H4 (cell line): ENCODE results near the gene GLRA3. TPM values are rescaled to one million over a fixed set of nuclear protein-coding genes. Genes with fewer than 3 reads are reported as not detected.
"Not testable (repeated sequence)": the region's sequence is repeated elsewhere in the genome, so short reads cannot be mapped to it uniquely, and the experiment has no call there.

Experiments
- DNase-seq: peaks from one replicate; pipeline ENCODE4 v3.0.0-alpha.2; 2015; ENCODE audit warnings: low spot score
- total RNA-seq: library from RNA; depleted of rRNA; stranded (reverse); fragments of >200 nt; shearing (Covaris generic); gene quantifications from 2 replicates; pipeline ENCODE4 v1.2.3, GENCODE V29; 2014; rRNA removed

Gene GLRA3
- not detected in 2 replicates for total RNA-seq

DNA sequence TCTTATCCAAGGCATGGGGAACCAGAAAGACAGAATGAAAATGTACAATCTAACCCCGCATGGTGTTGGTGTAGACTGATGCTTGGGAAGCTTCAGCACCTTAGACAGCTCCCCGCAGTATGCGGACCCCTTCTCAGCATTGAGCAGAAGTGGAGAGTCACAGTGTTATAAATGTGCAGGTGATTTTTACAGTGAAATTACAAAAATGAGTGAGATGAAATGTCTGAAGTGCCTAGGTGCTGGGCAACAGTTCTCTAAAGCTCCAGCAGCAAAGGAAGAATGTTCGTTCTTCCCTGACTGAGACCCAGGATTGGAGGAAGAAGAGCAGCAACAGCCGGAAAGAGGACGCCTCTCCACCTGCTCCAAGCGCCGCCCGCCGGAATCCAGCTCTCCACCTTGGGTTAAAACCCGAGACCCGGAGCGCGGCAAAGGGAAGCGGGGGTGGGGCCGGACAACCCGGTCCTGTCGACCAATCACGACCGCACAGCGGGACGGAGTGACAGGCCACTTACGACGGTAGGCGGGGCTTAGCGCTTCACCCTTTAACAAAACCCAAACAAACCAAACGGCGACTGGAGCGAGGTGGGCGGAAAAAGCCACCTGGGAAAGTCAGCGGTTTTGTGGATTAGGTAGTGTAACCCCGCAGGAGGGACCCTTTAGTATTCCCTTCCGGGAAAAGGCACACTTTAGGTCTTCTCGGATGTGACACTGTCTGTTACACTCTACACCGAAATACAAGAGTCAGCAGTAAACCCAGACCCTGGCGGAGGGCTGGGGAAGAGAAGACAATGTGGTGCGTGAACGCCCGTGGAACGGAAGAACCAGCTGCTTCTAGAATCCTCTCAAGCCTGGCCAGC lies at the start of gene GLRA3:
Gene GLRA3, minus strand, starts transcription at position 403 of the 857 bp plus-strand sequence. CDS start 436 bp downstream, outside the sequence.
- no peak for DNase-seq

DNA sequence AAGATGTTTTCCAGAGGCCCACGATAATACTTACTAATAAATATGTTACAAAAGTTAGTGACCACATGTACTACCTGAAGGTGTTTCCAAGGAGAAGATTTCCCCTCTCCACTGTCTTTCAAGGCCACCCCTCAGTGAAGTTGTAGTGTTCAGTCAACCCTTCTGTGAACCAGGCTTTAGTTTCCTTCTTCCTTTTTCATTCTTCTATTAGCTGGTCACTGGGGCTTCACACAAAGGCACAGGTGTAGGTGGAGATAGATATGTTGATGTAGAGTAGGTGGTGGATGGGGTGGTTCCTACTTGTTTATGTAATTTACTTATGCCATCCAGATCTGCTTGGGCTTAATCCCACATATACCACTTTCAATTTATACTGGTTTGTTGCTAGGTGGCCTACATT lies 45.9 kb upstream of the GLRA3 start:
- DNase-seq = no peak

DNA sequence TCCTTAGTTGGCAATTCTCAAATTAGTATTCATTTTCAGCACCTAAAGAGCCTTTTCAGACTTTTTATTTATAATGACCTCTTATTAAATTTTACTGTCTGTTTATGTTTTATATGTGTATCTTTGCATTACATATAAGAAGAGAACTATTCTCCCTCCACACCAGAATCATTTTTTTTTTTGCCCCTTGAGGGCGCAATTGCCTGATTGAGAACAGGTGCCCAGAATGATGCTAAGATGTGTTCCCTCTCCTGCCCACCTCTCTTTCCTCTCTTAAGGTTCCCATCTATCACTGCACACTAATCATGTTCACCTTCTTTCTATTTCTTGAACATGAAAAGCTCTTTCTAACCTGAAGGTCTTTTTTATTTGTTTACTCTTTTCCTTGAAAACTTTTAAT lies 44.9 kb upstream of the GLRA3 start:
- peak; percentile 17 for DNase-seq

DNA sequence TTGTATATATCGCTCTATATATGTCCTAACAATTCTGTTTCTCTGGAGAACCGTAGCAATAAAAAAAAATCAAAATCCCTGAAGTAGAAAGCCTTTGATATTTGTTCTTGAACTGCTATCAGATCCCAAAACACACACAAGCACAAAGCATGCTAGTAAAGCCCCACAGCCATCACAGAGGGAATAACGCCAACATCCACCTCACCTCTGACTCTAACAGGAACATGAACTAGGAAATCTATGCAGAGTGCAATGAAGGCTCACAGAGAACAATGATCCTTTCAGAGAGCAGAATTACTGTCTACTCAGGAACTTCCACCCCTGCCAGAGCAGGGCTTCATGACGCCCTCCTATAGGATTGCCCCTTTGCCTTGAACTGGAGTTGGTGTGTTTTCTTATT lies 44.1 kb upstream of the GLRA3 start:
- DNase-seq = not testable (repeated sequence)

DNA sequence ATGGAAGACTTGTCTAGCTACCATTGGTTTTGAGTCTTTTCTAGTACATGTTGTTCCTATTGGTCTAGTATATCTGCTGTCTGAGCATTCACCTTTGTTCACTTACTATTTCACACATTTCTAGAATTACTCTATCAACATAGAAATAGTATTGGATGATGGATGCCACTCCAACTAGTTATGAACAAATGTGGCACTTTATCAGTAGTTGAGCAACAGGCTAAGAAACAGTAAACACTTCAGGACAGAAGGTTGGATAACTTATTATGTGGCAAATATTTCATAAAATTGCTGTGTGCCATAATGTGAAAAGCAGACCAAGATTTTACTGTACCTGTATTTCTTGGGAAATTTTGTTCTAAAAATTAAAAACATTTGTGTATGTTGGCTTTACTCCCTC lies 42.4 kb upstream of the GLRA3 start:
- DNase-seq = no peak

DNA sequence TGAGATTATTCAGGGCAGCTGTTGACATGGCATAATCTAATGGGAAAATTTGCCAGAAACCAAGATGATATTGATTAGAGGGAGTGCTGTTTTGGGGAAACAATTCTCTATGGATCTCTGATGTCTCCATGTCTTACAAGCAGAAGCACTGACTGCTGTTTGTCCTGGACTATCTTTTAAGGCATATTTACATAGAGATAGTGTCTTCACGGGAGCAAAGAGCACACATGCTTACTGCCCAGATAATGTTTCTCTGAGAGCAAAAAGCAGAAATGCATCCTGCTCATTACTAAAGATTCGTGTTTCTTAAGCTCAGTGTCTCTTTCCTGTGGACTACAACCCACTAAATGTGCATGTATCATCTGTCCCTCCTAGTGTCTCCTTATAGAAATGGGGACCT lies 41.3 kb upstream of the GLRA3 start:
- DNase-seq = no peak

DNA sequence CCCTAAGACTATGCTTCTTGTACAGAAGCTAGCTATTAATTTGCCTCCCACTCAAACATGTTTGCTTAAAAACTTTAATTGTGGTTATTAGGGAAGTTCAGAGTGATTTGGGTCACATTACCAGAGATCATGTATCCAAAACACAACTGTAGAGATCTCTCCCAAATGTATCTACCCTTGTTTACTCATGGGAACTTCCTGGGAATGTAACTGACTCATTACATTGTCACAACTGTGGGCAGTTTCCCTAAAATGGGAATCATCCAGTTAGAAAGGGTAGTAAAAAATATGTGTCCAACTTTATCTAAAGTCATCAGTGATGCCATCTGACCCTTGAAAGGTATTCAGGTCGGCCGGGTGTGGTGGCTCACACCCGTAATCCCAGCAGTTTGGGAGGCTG lies 40.3 kb upstream of the GLRA3 start:
- no peak for DNase-seq

DNA sequence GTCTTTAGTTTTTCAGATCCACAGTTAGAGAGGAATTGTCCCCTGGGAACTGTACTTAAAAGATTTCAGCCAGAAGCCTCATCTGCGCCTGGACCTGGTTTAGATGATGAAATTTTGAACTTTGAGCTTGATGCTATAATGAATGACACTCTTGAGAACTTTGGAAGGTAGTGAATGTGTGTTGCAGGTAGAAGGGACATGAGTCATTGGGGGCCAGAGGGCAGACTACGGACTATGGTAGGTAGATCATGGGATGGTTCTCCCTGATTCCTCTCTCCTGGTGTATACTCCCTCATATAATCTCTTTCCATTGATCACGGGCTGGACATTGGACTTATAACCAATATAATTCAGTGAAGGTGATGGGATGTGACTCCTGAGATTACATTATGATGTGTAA lies 38.9 kb upstream of the GLRA3 start:
- DNase-seq = no peak

DNA sequence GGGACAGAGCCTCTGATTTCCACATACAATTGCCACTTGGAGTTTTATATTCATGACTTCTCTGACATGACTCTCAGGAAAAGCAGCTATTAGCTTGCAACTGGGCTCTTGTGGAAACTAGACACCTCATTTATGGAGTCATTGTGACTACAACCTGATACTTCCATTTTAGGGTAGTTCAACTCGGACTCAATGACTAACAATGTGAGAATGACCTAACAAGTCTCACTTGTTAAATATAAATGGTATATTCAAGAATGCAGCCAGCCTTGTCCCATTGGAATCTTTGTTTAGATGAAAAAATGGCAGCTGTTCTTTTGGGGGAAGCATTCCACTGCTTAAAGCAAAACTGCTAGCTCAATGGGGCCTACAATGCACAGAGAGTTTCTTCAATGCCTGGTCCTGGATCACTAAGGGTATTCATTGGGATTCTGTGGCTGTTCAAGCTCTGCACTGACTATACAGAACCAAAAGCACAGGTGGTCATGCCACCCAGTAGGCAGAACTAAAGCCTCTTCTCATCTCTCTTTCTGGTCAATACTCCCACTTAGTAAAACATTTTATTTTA lies 36.5 kb upstream of the GLRA3 start:
- no peak for DNase-seq

DNA sequence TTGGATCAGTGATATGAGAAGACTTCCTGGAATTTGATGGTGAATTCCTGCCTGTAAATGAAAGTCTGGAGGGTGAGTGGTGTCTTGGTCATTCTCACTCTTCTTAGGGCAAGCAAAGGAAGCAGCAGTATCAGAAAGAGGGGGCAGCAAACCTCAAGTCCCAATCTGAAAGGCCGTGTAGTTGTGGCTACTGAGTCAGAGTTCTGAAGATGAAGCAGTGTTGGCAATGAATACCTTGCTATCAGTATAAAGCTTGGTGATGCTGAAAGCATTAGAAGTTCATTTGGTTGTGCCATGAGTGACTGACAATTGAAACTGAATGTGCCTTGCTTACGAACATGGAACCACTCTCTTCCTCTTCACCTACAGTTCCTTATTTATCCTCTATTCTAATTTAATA lies 35.0 kb upstream of the GLRA3 start:
- no peak for DNase-seq

DNA sequence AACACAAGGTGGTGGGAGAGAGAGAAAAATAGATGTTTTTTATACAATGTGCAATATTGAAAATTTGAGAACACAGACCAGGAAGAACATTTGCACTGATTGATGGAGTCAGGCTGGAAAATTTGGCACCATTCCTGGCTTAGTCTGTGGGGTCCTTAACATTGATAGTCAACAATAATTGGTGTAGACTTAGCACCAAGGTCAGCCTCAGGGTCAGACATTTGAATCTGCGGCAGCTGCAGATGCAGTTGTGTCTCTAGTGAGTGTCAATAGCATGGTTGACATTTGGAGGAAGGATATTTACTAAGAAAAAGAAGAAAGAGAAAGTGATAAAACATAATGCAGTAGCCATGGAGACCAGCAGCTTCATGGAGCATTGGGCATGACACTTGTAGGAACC lies 31.5 kb upstream of the GLRA3 start:
- no peak for DNase-seq

DNA sequence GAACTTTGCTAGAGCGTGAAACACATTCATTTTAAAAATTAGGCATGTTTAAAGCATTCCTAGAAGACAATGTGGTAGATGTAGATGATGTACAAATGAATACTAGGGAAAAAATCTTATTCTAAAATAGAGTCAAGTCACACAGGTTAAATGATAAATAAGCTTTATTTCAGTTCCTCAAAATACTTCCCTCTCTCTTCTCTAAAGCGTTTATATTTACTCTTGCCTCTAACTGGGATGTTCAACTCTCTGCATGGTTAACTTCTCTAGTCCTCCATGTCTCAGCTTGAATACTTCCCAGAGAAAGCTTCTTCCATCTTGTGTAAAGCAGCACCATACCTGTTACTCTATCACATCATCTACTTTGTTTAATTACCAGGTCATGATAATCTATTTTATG lies 30.9 kb upstream of the GLRA3 start:
- DNase-seq = no peak

DNA sequence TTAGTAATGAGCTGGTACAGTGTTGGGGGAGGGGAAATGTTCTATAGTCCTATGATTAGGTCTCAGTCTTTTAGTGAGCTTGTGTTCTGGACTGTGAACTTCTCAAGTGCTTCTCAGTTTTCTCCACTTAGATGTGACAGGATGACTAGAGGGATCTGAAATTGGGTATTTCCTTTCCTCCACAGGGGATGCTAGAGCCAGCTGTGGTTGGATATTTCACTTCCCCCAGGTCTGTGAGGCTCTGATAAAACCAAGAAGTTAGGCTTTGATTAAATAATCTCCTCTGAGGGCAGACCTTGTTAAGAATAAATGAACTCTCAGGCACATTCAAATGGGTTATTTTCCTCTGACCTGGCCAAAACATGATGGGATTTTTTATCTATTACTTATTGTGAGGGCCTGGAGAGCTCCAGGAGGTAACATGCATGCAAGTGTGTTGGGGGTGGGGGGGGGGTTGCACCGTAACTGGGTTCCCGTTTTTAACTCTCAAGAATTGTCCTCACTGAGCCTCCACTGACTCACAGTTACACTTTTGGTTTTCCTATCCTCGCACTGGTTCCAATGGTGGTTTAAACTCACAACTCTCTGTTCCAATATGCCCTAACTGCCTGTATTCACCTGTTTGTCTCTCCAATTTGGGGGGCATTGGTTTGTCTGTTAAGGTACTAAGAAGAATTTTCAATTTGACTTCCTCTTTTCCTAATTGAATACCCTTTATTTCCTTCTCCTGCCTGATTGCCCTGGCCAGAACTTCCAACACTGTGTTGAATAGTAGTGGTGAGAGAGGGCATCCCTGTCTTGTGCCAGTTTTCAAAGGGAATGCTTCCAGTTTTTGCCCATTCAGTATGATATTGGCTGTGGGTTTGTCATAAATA lies 28.1 kb upstream of the GLRA3 start:
- no peak for DNase-seq

DNA sequence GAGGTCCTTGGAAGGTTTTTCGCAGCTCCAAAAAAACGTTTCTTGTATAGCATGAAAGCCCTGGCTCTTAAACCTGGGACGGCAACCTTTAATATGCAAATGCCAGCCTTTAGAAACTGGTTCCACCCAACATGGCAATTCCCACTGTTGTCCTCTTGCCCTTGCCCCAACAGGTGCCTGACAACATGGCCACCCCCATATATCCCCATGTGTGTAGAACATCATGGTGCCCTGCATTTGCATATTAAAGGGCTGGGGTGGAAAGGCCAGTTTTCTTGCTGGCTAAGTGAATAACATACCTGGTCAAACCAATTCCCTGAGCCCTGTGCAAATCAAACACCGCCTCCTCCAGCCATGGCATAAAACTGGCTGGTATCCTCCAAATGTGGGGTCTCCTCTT lies 26.0 kb upstream of the GLRA3 start:
- DNase-seq = no peak

DNA sequence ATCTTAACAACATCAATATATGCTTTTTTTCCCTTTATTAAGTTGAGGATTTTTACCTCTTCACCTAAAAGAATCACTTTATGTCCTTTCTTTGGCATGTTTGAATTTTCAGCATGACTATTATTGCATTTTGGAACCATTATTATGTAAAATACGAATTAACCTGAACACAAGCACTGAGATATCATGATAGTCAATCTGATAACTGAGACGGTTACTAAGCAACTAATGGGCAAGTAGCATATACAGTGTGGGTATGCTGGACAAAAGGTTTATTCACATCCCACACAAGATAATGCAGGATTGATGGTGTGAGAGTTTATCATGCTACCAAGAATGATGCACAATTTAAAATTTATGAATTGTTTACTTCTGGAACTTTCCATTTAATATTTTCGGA lies 24.6 kb upstream of the GLRA3 start:
- DNase-seq = no peak

DNA sequence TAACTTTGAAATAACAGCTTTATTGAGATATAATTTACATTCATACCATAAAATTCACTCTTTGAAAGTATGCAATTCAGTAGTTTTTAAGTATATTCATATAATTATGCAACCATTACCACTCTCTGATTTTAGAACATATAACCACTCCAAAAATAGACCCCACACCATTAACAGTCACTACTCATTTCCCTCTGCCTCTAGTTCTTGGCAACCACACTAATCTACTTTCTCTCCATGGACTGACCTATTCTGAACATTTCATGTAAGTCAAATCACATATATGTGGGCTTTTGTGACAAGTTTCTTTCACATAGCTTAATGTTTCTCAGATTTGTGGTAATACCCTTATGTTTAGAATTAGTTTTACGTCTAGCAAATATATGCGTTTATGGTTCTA lies 19.5 kb upstream of the GLRA3 start:
- no peak for DNase-seq

DNA sequence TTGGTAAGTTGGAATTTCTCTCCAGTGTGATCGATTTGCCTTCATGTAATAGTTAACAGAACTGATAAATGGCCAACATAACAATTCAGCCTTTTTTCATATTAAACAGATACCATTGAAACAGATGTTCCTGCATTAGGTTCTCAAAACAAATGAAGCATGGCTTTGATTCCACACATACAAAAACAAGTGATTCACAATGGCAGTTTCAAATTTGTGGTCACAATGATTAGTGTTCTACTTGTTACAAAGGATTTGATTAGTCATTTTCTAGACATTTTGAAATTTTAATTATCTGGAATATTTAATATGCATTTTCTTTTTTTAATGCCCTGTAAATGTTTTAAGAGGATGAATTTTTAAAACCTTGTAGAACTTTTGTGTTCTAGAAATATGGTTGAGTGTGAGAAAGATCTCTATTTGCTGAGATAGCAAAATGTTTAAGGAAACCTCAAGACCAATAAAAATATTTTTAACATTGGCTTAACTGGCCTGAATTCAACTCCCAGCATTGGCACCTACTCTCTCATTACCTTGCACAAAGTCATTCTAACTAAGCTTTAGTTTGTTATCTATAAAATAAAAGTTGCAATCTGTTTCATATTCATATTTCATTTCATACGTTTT lies 18.9 kb upstream of the GLRA3 start:
- DNase-seq = no peak

DNA sequence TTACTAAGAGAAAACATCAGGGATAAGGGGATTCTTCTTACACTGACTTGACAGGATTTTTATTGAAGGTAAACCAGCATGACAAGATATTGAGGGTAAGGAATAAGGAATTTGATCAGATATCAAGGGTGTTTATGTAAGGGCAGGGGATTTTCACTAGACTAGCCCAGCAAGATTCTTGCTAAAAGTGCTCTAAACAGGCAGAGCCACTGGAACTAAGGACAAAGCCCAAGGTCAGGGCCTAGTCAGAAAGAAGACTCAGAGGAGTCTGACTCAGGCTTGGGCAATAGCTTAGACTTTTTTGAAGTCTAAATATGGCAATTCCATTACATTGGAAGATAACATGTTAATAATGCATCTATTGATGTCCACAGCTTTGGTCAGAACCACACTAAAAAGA lies 6.5 kb upstream of the GLRA3 start:
- DNase-seq = no peak

DNA sequence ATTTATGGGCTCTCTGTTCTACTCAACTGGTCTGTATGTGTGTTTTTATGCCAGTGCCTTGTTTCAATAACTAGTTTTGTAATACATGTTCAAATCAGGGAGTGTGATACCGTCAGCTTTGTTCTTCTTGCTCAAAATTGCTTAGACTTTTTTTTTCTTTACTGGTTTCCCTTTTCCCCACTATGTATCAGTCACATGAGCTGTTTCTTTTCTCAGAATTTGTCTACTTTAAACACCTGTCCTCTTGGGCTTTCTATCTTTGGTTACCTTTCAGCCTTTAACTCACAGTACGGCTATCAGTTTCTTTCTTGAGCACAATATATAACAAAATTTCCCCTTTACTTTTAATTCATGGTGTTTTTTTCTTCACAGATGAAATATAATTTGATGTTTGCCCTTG lies 5.4 kb upstream of the GLRA3 start:
- no peak for DNase-seq

DNA sequence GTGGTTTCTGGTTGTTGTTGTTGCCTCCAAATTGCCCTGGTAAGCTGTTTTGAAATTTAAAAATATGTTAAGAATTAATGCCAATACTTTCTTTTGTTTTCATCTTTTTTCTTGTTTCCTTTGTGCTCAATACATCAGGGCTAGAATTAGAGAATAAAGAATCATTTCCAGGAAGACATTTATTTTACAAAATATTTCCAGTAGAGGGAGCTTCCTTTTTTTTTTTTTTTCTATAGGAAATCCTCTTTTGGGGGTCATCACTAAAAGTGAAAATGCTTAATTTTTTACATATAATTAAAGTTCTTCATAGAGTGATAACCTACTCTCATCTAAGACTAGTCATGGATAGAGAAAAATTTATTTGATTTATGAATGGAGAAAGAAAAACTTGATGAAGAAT lies 2.4 kb downstream of the GLRA3 start:
- DNase-seq = no peak

DNA sequence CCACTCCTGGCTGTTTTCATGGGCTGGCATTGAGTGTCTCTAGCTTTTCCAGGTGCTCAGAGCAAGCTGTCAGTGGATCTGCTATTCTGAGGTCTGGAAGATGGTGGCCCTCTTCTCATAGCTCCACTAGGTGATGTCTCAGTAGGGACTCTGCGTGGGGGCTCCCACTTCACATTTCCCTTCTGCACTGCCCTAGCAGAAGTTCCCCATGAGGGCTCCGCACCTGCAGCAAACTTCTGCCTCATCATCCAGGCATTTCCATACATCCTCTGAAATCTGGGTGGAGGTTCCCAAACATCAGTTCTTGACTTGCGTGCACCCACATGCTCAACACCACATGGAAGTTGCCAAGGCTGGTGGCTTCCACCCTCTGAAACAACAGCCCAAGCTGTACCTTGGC lies 13.8 kb downstream of the GLRA3 start:
- no peak for DNase-seq

DNA sequence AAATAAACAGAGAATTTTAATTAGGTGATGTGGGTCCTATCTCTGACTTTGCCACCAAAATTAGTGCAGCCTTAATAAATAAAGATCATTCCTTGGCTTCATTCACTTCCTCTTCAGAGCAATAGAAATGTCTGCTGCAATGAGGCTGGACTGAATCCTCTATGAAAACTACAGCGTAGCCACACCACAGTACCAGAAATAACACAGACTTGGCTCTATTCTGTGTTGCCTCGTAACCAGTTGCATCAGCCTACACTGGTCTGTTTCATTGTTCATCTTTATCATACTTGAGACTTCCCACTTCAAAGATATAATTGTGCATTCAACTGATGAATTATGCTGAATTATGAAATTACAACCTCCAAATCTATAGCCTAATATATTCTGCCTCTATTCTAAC lies 15.8 kb downstream of the GLRA3 start:
- DNase-seq = no peak
